HG03097 (cell line): ENCODE data around the gene VEGFC.
A peak's percentile ranks its signal among the peaks of the same experiment; 100 is the strongest.

ENCODE experiments used
- ATAC-seq: cut with Tn5 transposase; IDR thresholded peaks from one replicate; pipeline ENCODE4 v1.9.1; 2021; ENCODE audit not compliant: unreplicated experiment, low FRiP score

Gene VEGFC

GRCh38 chr4:176792326-176793059 lies at the start of gene VEGFC:
VEGFC (minus strand) TSS chr4:176792922; CDS start chr4:176792311, 611 bp downstream.
- ATAC-seq = peak; percentile 89

GRCh38 chr4:176841711-176842112 lies 49.0 kb upstream of the VEGFC start:
- ATAC-seq = no peak

- ATAC-seq = no peak
Observed at GRCh38 chr4:176840166-176840565, 47.4 kb upstream of the VEGFC start.

- ATAC-seq = no peak
Observed at GRCh38 chr4:176839656-176840055, 46.9 kb upstream of the VEGFC start.

GRCh38 chr4:176838601-176839433 lies 46.1 kb upstream of the VEGFC start:
- no peak for ATAC-seq

- no peak for ATAC-seq
Observed at GRCh38 chr4:176837169-176837895, 44.6 kb upstream of the VEGFC start.

- no peak for ATAC-seq
Observed at GRCh38 chr4:176834531-176834930, 41.8 kb upstream of the VEGFC start.

GRCh38 chr4:176833400-176834175 lies 40.9 kb upstream of the VEGFC start:
- no peak for ATAC-seq

- no peak for ATAC-seq
Observed at GRCh38 chr4:176830971-176831370, 38.2 kb upstream of the VEGFC start.

GRCh38 chr4:176825586-176825985 lies 32.9 kb upstream of the VEGFC start:
- no peak for ATAC-seq

- no peak for ATAC-seq
Observed at GRCh38 chr4:176824645-176825366, 32.1 kb upstream of the VEGFC start.

- ATAC-seq = no peak
Observed at GRCh38 chr4:176818531-176818930, 25.8 kb upstream of the VEGFC start.

GRCh38 chr4:176817204-176817603 lies 24.5 kb upstream of the VEGFC start:
- ATAC-seq = peak; percentile 80

- ATAC-seq = no peak
Observed at GRCh38 chr4:176814770-176815169, 22.0 kb upstream of the VEGFC start.

GRCh38 chr4:176810481-176811249 lies 17.9 kb upstream of the VEGFC start:
- no peak for ATAC-seq

- ATAC-seq = no peak
Observed at GRCh38 chr4:176806778-176807375, 14.2 kb upstream of the VEGFC start.

GRCh38 chr4:176805155-176805554 lies 12.4 kb upstream of the VEGFC start:
- no peak for ATAC-seq

GRCh38 chr4:176800891-176801534 lies 8.3 kb upstream of the VEGFC start:
- ATAC-seq = no peak
